GM12873 (cell line): ENCODE measurements around the gene CHMP6.

Experiments used
- TF ChIP-seq, protein P1 (sequence below): IDR thresholded peaks from 2 replicates; pipeline ENCODE4 v1.5.1; 2012; ENCODE audit warnings: low read depth, mild to moderate bottlenecking, moderate library complexity, low read length, control low read depth; ENCODE audit not compliant: insufficient read depth; ENCODE audit errors: missing control alignments

The CHMP6 gene

GRCh38 chr17:81044764-81045589 is 53.3 kb downstream of the CHMP6 start:
- TF ChIP-seq, protein P1, sequence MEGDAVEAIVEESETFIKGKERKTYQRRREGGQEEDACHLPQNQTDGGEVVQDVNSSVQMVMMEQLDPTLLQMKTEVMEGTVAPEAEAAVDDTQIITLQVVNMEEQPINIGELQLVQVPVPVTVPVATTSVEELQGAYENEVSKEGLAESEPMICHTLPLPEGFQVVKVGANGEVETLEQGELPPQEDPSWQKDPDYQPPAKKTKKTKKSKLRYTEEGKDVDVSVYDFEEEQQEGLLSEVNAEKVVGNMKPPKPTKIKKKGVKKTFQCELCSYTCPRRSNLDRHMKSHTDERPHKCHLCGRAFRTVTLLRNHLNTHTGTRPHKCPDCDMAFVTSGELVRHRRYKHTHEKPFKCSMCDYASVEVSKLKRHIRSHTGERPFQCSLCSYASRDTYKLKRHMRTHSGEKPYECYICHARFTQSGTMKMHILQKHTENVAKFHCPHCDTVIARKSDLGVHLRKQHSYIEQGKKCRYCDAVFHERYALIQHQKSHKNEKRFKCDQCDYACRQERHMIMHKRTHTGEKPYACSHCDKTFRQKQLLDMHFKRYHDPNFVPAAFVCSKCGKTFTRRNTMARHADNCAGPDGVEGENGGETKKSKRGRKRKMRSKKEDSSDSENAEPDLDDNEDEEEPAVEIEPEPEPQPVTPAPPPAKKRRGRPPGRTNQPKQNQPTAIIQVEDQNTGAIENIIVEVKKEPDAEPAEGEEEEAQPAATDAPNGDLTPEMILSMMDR: no peak

DNA sequence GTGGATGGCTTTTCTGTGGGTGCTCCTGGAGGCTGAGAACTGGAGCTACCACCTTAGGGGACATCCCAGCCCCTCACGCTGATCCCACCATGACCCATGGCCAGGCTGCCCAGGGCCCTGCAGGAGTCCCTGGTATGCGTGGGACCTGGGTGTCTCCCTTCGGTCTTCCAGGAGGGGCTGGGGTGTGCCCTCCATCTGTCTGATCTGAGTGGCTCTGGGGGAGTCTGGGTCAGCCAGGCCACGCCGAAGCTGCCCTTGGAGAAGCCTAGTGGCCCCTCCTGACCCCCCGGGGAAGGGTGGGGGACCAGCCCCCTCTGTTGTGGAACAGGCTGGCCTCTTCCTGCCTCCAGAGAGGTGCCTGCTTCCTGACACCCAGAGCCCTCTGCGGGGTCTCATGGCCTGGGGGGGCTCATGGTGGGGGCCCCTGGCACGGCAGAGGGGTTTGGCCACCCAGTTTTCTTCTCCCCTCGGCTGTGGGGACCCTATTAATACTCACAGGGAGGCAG is 54.0 kb downstream of the CHMP6 start:
- TF ChIP-seq, protein P1: no peak

- TF ChIP-seq, protein P1: no peak
Measured at GRCh38 chr17:81046132-81046769, 54.6 kb downstream of the CHMP6 start.

GRCh38 chr17:81046770-81047359 is 55.2 kb downstream of the CHMP6 start:
- TF ChIP-seq, protein P1: no peak

DNA sequence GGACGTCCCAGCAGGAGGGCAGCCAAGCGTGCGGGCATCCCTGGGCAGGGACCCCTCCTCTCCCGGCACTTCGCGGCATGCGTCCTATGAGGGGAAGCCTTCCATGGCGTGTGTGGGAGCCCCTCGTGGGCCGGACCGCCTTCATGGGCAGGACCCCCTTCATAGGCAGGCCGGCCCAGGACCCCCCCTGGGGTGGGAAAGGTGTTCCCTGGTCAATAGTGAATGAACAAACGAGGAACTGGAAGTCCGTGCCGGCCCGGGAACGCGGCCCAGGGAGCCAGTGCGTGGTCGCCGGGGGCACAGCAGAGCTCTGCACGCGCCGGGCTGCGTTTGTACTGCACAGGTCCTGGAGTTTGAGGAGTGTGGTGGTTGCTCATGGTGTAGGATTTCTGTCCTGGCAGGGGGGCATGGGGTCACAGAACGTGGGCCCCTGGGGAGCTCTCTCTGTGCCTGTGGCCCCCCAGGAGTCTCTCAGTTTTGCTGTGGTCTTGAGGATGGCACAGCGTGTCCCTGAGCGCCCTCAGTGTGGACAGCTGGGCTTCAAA is 57.3 kb downstream of the CHMP6 start:
- TF ChIP-seq, protein P1: no peak

DNA sequence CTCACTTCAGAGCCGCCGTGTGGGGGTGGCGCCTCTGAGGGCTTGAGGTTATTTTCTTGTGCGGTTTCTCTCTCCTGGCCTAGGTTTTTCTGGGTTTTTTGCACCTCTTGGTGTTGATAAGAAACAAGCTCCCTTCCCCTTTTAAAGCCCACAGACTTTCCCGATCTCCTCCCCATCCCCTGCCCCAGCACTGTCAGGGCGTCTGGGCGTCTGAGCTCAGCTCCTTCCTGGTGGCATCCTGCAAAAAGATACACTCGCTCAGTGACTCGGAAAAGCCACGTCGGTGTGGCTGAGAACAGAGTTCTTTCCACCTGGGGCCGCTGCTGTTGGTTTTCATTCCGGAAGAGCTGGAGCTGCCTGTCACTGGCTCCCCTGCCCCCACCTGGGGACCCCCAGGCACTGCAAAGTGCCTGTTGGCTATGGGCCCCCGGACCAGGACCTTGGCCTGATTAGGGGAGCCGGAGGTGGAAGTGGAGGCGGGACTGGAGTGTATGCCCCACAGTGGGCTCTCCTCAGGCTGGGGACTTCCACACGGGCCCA is 57.8 kb downstream of the CHMP6 start:
- TF ChIP-seq, protein P1: no peak
